Smooth muscle cell (in vitro differentiated cells): ENCODE results near the gene SMC1B. TPM values are rescaled to one million over a fixed set of nuclear protein-coding genes. Genes with fewer than 3 reads are reported as not detected.
"Not testable (repeated sequence)": the region's sequence is repeated elsewhere in the genome, so short reads cannot be mapped to it uniquely, and the experiment has no call there.

Source experiments
- DNase-seq: peaks from one replicate; lab custom pipeline; 2025; ENCODE audit not compliant: unreplicated experiment; lab: John Stamatoyannopoulos, UW
- H2AFZ ChIP-seq: fragments of 200-600 bp; sonication (generic); 2 replicates; pipeline ENCODE4 v1.6.0; 2016; ENCODE audit warnings: antibody characterized with exemption, low read depth, mild to moderate bottlenecking
- H3F3A ChIP-seq: fragments of 200-600 bp; sonication (generic); 2 replicates; pipeline ENCODE4 v1.6.0; 2017; ENCODE audit warnings: antibody characterized with exemption, low read depth
- H3K27ac ChIP-seq: fragments of 200-600 bp; sonication (generic); 2 replicates; pipeline ENCODE4 v1.5.1; 2016; ENCODE audit warnings: low read depth, mild to moderate bottlenecking
- H3K27me3 ChIP-seq: fragments of 200-600 bp; sonication (generic); 2 replicates; pipeline ENCODE4 v1.6.1; 2016; ENCODE audit warnings: low read depth, mild to moderate bottlenecking
- H3K36me3 ChIP-seq: fragments of 200-600 bp; sonication (generic); 2 replicates; pipeline ENCODE4 v1.5.1; 2016; ENCODE audit warnings: low read depth
- H3K4me1 ChIP-seq: fragments of 200-600 bp; sonication (generic); 2 replicates; pipeline ENCODE4 v1.5.1; 2016; ENCODE audit warnings: low read depth
- H3K4me2 ChIP-seq: fragments of 200-600 bp; sonication (generic); 2 replicates; pipeline ENCODE4 v1.6.0; 2016; ENCODE audit warnings: mild to moderate bottlenecking
- H3K4me3 ChIP-seq: fragments of 200-600 bp; sonication (generic); 2 replicates; pipeline ENCODE4 v1.5.1; 2016; ENCODE audit warnings: mild to moderate bottlenecking
- H3K79me2 ChIP-seq: fragments of 200-600 bp; sonication (generic); 2 replicates; pipeline ENCODE4 v1.6.0; 2016; ENCODE audit warnings: low read depth, mild to moderate bottlenecking
- H3K9ac ChIP-seq: fragments of 200-600 bp; sonication (generic); 2 replicates; pipeline ENCODE4 v1.6.0; 2016; ENCODE audit warnings: low read depth
- H3K9me3 ChIP-seq: fragments of 200-600 bp; sonication (generic); replicated peaks from 2 replicates; pipeline ENCODE4 v1.5.1; 2016; ENCODE audit warnings: low read depth
- H4K20me1 ChIP-seq: fragments of 200-600 bp; sonication (generic); 2 replicates; pipeline ENCODE4 v1.6.0; 2016; ENCODE audit warnings: low read depth
- WGBS: methylation state at CpG from one replicate; pipeline ENCODE4 v1.1.7; 2016; ENCODE audit warnings: low lambda C conversion rate; 5-methylcytosine and 5-hydroxymethylcytosine counted together
- polyA plus RNA-seq: library from polyadenylated mRNA; unstranded; fragments of >200 nt; fragmentation: Nextera tagmentation; extraction: Ambion mirVana; gene quantifications from 2 replicates; pipeline ENCODE4 v1.2.1, GENCODE V29; 2016
- total RNA-seq: library from RNA; depleted of rRNA; stranded (reverse); fragments of >200 nt; gene quantifications from 2 replicates; pipeline ENCODE4 v1.2.3, GENCODE V29; 2014
- TF ChIP-seq, protein P1 (sequence below): fragments of 200-600 bp; sonication (generic); IDR thresholded peaks from 2 replicates; pipeline ENCODE4 v1.5.1; 2017; ENCODE audit warnings: borderline replicate concordance, mild to moderate bottlenecking, antibody characterized with exemption; ENCODE audit not compliant: insufficient read depth, poor library complexity, severe bottlenecking

Gene SMC1B
- total and polyA plus RNA-seq, 2 experiments from 2014 or later = 0.06 TPM; not detected in 1

- no peak overlapping the region for H3K27ac ChIP-seq
- peaks cover 8% of the 10 kb centered on the region for H3F3A ChIP-seq
- H3K36me3 ChIP-seq = no peaks in the 10 kb centered on the region
- H3K4me3 ChIP-seq = no peak overlapping the region
- H3K9me3 ChIP-seq = no peaks in the 10 kb centered on the region
- no peak for DNase-seq
- no peaks in the 10 kb centered on the region for H4K20me1 ChIP-seq
- no peaks in the 10 kb centered on the region for H3K79me2 ChIP-seq
- TF ChIP-seq, protein P1, sequence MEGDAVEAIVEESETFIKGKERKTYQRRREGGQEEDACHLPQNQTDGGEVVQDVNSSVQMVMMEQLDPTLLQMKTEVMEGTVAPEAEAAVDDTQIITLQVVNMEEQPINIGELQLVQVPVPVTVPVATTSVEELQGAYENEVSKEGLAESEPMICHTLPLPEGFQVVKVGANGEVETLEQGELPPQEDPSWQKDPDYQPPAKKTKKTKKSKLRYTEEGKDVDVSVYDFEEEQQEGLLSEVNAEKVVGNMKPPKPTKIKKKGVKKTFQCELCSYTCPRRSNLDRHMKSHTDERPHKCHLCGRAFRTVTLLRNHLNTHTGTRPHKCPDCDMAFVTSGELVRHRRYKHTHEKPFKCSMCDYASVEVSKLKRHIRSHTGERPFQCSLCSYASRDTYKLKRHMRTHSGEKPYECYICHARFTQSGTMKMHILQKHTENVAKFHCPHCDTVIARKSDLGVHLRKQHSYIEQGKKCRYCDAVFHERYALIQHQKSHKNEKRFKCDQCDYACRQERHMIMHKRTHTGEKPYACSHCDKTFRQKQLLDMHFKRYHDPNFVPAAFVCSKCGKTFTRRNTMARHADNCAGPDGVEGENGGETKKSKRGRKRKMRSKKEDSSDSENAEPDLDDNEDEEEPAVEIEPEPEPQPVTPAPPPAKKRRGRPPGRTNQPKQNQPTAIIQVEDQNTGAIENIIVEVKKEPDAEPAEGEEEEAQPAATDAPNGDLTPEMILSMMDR = peak; percentile 64
- peaks cover 6% of the 10 kb centered on the region for H3K4me1 ChIP-seq
- H3K27me3 ChIP-seq = no peaks in the 10 kb centered on the region
- H3K9ac ChIP-seq = no peak overlapping the region
- H3K4me2 ChIP-seq = no peak overlapping the region
- WGBS = 37% methylated on average over 10 of the region's 10 CpGs
- H2AFZ ChIP-seq = no peak overlapping the region
Measured at GRCh38 chr22:45441138-45441537, 27.7 kb upstream of the SMC1B start.

GRCh38 chr22:45440688-45441087 lies 27.3 kb upstream of the SMC1B start:
- not testable (repeated sequence) for H3K36me3 ChIP-seq, H3K79me2 ChIP-seq, H3K4me3 ChIP-seq, H3F3A ChIP-seq, H3K9ac ChIP-seq, H3K9me3 ChIP-seq, DNase-seq, H2AFZ ChIP-seq, H3K27me3 ChIP-seq, H3K4me1 ChIP-seq, H3K4me2 ChIP-seq, H3K27ac ChIP-seq, H4K20me1 ChIP-seq
- 59% methylated on average over 13 of the region's 13 CpGs for WGBS

DNA sequence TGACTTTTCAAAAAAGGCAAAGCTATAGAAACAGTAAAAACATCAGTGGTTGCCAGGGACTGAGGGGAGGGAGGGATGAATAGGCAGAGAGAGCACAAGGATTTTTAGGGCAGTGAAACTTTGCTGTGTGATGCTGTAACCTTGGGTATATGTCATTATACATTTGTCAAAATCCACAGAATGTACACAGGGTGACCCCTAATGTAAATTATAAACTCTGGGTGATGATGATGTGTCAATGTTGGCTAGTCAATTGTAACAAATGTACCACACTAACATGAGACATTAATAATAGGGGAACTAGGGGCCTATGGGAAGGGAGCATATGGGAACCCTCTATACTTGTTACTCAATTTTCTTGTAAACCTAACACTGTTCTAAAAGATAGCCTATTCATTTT lies 24.9 kb upstream of the SMC1B start:
- H4K20me1 ChIP-seq = no peaks in the 10 kb centered on the region
- H3K27me3 ChIP-seq = no peaks in the 10 kb centered on the region
- no peaks in the 10 kb centered on the region for H3K36me3 ChIP-seq
- H3F3A ChIP-seq = no peaks in the 10 kb centered on the region
- H3K27ac ChIP-seq = no peak overlapping the region
- H3K79me2 ChIP-seq = no peaks in the 10 kb centered on the region
- TF ChIP-seq, protein P1 = no peak
- no peak overlapping the region for H2AFZ ChIP-seq
- H3K4me2 ChIP-seq = no peak overlapping the region
- no peak overlapping the region for H3K9ac ChIP-seq
- H3K4me3 ChIP-seq = no peak overlapping the region
- no peaks in the 10 kb centered on the region for H3K9me3 ChIP-seq
- peaks cover 10% of the 10 kb centered on the region for H3K4me1 ChIP-seq
- no peak for DNase-seq

DNA sequence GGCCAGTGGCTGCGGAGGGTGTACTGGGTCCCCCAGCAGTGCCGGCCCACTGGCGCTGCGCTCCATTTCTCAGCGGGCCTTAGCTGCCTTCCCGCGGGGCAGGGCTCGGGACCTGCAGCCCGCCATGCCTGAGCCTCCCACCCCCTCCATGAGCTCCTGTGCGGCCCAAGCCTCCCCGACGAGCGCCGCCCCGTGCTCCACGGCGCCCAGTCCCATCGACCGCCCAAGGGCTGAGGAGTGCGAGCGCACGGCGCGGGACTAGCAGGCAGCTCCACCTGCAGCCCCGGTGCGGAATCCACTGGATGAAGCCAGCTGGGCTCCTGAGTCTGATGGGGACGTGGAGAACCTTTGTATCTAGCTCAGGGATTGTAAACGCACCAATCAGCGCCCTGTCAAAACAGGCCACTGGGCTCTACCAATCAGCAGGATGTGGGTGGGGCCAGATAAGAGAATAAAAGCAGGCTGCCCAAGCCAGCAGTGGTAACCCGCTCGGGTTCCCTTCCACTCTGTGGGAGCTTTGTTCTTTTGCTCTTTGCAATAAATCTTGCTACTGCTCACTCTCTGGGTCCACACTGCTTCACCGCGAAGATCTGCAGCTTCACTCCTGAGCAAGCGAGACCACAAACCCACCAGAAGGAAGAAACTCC lies 23.6 kb upstream of the SMC1B start:
- not testable (repeated sequence) for H3K27me3 ChIP-seq, H2AFZ ChIP-seq, H3K9ac ChIP-seq, H3K9me3 ChIP-seq, H3K79me2 ChIP-seq, H3K4me3 ChIP-seq, H3F3A ChIP-seq, H4K20me1 ChIP-seq, H3K4me2 ChIP-seq, H3K4me1 ChIP-seq, DNase-seq, H3K36me3 ChIP-seq, H3K27ac ChIP-seq
- 95% methylated on average over 22 of the region's 34 CpGs for WGBS
